ELR (cell line): ENCODE measurements around the gene UBQLN1.
A peak's percentile ranks its signal among the peaks of the same experiment; 100 is the strongest.
"Not testable (repeated sequence)": the region's sequence is repeated elsewhere in the genome, so short reads cannot be mapped to it uniquely, and the experiment has no call there.

Source experiments
- DNase-seq: peaks from one replicate; pipeline ENCODE4 v3.0.0-alpha.2; 2015; ENCODE audit warnings: low read depth

UBQLN1 gene

GRCh38 chr9:83630938-83631457 is 76.8 kb downstream of the UBQLN1 start:
- DNase-seq: no peak

DNA sequence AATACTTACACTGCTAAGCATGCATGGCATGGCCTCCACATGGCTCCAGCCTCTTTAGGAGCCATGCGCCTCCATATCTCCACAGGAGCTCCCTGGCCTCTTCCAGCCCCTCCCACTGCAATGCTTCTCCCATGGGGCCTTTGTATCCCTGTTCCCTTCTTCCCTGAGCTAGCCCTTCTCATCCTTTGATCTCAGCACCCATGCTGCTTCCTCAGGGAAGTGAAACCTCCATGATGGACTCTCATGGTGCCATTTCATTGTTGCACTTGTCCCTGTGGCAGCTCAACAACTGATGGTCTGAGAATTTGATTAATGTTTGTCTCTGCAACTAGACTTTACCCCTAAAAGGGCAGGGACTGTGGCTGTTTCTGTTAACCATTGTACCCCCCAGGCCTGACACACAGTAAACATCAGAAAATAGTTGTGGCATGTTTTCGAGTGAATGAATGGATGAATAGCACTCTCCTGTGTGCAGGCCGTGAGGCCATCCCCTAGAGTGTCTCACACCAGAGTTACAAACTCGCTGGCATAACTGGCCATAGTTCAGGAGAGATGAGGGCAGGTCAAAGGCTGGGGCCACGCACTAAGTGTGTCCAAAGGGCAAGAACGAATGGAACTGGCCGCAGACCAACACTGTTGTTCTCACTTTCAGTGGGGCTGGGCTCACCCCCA is 78.2 kb downstream of the UBQLN1 start:
- DNase-seq: no peak

DNA sequence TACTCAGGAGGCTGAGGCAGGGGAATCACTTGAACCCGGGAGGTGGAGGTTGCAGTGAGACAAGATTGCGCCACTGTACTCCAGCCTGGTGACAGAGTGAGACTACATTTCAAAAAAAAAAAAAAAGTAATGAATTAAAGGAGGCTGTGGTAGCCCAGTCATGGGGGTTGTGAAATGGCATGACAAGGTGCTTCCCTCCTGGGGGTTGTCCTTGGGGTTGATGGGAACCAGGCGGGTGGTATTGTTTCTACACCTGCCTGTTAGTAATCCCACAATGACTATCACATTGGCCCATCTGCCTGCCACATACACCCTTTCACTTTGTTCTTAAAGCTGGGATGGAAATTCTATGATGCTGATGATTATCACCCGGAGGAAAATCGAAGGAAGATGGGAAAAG is 79.2 kb downstream of the UBQLN1 start:
- no peak for DNase-seq

- no peak for DNase-seq
These were observed 82.6 kb downstream of the UBQLN1 start for GRCh38 chr9:83625178-83625577.

GRCh38 chr9:83623679-83624076 is 84.1 kb downstream of the UBQLN1 start:
- no peak for DNase-seq

- peak; percentile 76 for DNase-seq
These were observed 84.6 kb downstream of the UBQLN1 start, which contains the start of gene IDNK for GRCh38 chr9:83622939-83623678. Gene IDNK (plus strand): TSS chr9:83623143. CDS start chr9:83623172, 29 bp downstream.

DNA sequence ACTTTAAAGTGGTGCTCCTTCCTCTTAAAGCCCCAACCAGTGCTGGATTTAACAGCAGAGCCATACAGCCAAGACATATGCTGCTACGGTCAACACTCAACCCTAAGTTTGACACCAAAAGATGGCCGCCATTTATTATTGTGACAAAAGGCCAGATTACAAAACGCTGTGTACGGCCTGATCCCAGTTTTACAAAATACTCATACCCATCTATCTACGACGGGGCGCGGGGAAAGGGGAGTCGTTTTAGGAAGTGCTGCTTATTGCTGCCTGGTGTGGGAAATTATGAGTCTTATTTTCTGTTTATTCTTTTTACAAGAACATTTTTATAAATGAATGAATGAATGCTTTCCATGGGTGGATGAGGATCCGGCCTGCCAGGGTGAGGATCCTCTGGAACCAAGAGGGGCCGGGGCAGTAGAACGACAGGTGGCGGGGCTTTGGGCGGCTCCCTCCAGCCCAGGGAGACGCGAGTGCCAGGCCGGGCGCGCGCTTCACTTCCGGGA is 85.3 kb downstream of the UBQLN1 start:
- DNase-seq: peak; percentile 4

DNA sequence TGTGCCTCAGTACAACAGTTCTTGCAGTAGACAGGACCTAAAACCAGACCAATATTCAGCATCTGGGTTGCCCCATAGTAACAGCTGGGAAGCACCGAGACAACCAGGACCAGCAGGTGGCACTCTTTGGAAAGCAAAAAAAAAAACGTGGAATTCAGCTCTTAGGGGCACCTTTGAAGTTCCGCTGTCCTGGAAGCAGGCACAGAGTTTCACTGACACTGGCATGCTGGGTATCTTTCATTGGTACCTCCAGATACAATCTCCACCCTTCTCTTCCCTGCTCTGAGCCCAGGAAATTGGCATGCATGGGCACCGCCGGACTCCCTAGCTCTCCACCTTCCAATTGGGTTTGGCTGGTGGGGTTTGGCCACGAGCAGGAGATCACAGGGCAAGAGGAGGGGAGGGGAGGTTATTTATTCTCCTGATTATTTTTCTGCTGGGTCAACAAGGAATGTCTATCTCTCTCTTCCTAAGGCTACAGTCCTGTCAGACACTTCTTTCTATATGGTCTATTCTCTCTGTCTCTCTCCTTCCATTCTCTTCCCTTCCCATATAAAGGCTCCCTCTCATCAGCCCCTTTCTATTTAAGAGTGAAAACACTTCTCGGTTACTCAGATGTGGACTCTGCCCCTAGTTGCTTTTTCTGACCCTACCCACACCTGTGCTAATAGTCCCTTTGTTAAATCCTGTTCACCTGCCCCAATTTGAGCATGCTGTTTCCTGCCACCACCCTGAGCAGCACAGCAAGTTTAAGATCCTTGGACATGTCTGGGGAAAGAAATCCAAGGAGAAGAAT is 86.7 kb downstream of the UBQLN1 start:
- DNase-seq: peak; percentile 68

- no peak for DNase-seq
These were observed 90.5 kb downstream of the UBQLN1 start for GRCh38 chr9:83617299-83617698.

DNA sequence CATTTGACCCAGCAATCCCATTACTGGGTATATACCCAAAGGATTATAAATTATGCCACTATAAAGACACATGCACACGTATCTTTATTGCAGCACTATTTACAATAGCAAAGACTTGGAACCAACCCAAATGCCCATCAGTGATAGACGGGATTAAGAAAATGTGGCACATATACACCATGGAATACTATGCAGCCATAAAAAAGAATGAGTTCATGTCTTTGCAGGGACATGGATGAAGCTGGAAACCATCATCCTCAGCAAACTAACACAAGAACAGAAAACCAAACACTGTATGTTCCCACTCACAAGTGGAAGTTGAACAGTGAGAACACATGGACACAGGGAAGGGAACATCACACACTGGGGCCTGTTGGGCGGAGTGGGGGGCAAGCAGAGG is 94.5 kb downstream of the UBQLN1 start:
- not testable (repeated sequence) for DNase-seq
